ENCODE data around the gene PUS10.

DNA sequence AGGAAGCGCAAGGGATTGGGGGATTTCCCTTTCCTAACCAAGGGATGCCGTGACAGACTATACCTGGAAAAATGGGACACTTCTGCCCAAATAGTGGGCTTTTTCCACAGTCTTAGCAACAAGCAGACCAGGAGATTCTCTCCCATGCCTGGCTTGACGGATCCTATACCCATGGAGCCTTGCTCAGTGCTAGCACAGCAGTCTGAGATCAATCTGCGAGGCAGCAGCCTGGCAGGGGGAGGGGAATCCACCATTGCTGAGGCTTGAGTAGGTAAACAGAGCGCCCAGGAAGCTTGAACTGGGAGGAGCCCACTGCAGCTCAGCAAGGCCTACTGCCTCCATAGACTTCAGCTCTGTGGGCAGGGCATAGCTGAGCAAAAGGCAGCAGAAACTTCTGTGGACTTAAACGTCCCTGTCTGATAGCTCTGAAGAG is 3.2 kb upstream of the PUS10 start:
- no peak for TF ChIP-seq GABPA (IDR thresholded peaks at IDR 0.05; ENCODE audit: low read depth)
- no peak for TF ChIP-seq CTCF (IDR thresholded peaks at IDR 0.05; ENCODE audit: insufficient read depth, low read length)
- TF ChIP-seq POLR2AphosphoS5 (IDR thresholded peaks at IDR 0.05; ENCODE audit: low read depth): no peak

Measured in HL-60 (cell line).